GM21723 (cell line): ENCODE results near the gene DUXA.
"Not testable (repeated sequence)": the region's sequence is repeated elsewhere in the genome, so short reads cannot be mapped to it uniquely, and the experiment has no call there.

Experiments used
- ATAC-seq: cut with Tn5 transposase; IDR thresholded peaks from one replicate; pipeline ENCODE4 v1.9.1; 2021; ENCODE audit warnings: mild to moderate bottlenecking, moderate library complexity; ENCODE audit not compliant: unreplicated experiment

Gene DUXA

DNA sequence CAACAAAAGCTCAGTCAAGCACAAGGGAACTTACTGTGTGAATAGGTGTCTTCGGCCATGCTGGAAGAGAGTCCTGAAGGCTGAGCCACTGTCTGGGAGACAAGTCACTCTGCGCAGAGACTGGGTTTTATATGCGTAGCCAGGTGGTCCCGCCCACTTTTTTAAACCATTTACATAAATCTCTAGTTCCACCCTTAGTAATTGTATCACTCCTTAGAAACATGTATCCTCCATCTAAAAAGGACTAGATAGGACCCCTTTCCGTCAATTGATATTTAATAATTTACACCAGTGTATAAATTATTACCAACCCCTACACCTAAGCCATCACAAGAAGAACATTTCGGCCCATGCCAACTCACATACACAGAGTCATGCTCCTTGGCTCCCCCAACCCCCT lies at the start of gene DUXA:
Gene DUXA, minus strand, starts transcription at position 101 of the 400 bp plus-strand sequence. Its CDS starts 42 bp downstream, at position 59.
- no peak for ATAC-seq

DNA sequence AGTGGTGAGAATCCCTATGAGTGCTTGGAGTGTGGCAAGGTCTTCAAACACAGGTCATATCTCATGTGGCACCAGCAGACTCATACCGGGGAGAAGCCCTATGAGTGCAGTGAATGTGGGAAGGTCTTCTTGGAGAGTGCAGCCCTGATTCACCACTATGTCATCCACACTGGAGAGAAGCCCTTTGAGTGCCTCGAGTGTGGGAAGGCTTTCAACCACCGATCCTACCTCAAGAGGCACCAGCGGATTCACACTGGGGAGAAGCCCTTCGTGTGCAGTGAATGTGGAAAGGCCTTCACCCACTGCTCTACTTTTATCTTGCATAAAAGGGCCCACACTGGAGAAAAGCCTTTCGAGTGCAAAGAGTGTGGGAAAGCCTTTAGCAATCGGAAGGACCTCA lies 44.8 kb upstream of the DUXA start:
- ATAC-seq: no peak

DNA sequence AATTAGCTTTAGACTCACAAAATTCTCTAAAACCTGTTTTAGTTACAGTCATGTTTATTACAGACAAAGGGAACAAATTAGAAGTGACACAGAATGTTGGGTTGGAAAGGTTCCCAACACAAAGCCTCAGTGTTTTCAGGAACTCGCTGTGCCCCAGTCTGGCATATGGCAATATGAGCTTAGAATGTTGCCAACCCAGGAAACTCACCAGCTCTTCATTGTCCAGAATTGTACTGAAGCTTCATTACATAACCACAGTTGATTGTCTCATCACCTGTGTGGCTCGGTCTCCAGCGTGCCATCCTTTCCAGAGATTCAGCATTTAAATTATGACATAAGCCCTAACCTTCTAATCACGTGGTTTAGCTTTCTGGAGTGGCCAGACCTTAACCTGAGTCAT lies 43.1 kb upstream of the DUXA start:
- ATAC-seq: no peak

GRCh38 chr19:57202160-57202559 lies 34.9 kb upstream of the DUXA start:
- ATAC-seq: no peak

DNA sequence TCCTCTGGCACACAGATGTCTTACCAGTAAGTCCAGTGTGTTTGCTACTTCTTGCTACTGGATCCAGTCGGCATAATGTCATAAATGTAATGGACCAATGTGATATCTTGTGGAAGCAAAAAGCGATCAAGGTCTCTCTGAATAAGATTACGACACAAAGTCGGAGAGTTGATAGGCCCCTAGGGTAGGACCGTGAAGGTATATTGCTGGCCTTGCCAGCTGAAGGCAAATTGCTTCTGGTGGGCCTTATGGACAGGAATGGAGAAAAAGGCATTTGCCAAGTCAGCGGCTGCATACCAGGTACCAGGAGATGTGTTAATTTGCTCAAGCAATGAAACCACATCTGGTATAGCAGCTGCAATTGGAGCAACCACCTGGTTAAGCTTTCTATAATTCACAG lies 30.6 kb upstream of the DUXA start:
- not testable (repeated sequence) for ATAC-seq

DNA sequence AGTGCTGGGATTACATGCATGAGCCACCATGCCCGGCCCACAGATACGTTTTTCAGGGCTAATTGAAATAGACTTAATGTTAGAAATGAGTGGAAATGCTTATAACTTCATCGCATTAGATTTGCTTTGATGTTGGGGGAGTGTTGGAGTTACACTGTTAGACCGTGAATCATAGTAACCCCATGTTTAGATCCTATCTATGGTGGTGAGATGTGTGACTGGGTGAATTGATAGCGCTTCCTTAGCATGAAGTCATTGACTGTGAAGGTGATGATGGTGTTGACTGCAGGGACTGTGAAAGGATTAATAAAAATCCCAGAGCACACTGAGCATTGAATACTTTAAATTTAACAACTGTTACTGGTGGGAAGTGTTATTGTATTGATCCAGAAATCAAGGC lies 25.7 kb upstream of the DUXA start:
- ATAC-seq: no peak

GRCh38 chr19:57192077-57192420 lies 24.8 kb upstream of the DUXA start:
- ATAC-seq: no peak

DNA sequence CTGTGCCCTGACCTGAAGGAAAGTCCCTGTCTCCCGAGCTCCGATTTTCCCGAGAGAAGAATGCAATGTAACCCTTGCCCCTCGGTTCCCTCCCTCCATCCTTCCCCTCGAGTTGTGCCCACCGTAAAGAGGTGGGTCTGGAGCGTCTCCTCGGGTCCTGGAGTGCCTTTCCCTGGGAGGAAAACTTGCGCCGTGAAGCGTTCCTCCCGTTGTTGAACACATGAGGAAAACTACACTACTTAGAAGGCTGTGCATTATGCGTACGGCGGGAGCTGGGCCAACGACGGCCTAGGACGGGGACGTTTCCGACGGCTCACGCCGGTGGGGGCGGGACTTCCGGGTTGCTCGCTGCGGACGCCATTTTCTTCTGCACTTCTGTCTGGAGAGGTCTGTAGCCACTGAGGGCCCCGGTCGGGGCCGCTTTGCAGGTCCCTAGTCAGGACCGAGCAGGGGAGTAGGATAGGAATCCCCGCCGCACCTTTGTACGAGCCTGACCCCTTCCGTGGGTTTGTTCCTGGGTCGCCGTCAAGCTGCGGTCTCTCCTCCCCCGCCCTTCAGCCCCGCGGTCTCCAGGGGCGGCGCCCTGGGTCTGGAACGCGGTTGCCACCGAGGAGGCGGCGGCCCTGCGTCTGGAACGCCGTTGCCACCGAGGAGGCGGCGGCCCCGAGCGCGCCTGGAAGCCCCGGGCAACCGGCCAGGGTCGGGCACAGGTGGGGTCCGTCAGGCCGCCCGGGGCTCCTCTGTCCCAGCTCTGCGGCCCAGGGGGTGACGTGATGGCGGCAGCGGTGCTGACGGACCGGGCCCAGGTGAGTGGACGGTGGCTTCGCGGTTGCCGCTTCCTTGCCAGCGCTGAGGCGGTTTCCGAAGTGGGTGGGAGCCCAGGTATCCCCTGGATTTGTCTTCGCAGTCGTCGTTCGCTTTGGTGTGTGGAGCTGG lies 24.1 kb upstream of the DUXA start, which contains the start of gene ZNF264:
Gene ZNF264, plus strand, starts transcription at position 360 of the 936 bp plus-strand sequence. Its CDS starts 414 bp downstream, at position 774.
- peak; percentile 92 for ATAC-seq

- no peak for ATAC-seq
These were observed 23.0 kb upstream of the DUXA start for GRCh38 chr19:57190301-57190700.

GRCh38 chr19:57171551-57172081 lies 4.3 kb upstream of the DUXA start:
- peak; percentile 57 for ATAC-seq

DNA sequence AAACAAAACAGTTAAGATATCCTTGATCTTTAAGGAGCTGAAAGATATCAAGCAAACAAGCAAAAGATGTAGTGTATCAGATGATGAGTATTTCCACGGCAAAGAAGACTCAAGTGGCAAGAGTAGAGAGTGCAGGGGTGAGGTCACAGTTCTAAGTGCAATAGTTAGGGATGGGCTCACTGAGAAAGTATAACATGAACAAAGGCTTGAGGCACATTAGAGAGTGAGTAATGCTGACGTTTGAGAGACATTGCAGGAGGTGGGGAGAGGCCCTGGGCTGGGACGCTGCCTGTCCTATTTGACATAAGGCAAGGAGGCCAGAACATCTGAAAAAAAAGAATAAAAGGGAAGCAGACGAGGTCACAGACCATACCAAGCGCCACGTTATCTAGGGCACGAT lies 1.4 kb downstream of the DUXA start:
- no peak for ATAC-seq

DNA sequence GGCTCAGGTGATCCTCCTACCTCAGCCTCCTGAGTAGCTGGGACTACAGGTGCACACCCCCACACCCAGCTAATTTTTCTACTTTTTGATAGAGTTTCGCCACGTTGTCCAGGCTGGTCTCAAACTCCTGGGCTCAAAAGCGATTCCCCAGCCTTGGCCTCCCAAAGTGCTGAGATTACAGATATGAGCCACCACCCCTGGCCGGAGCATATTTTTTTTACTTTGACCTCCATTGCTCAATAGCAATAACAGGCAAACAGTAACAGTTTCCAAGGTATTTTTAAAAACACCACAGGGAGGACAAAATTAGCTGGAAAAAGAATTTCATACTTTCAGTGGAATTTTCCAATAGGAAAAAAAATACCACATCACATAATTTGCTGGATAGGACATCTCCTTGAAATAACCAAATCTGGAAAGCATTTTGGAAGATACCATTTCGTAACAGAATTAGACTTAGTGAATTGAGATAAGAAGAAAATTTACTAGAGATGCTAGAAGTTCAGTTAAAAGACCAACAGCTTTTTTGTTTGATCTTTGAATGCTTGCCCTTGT lies 5.2 kb downstream of the DUXA start:
- ATAC-seq: no peak

DNA sequence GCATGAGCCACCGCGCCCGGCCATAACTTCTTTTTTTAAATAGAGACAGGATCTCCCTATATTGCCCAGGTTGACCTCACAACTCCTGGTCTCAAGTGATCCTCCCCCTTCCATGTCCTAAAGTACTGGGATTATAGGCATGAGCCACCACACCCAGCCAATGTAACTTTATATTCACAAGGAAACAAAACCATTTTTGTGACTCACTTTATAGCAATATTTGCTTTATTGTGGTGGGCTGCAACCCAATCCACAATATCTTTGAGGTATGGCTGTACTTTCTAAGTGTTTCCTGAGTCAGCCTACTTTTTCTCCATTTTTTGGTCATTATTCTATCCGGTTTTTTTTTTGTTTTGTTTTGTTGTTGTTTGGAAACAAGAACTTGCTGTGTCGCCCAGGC lies 14.4 kb downstream of the DUXA start:
- no peak for ATAC-seq

GRCh38 chr19:57141699-57142098 lies 25.6 kb downstream of the DUXA start:
- ATAC-seq: no peak

GRCh38 chr19:57135797-57136196 lies 31.5 kb downstream of the DUXA start:
- no peak for ATAC-seq

GRCh38 chr19:57127403-57127802 lies 39.9 kb downstream of the DUXA start:
- ATAC-seq: not testable (repeated sequence)

GRCh38 chr19:57123882-57124281 lies 43.4 kb downstream of the DUXA start:
- ATAC-seq: no peak

DNA sequence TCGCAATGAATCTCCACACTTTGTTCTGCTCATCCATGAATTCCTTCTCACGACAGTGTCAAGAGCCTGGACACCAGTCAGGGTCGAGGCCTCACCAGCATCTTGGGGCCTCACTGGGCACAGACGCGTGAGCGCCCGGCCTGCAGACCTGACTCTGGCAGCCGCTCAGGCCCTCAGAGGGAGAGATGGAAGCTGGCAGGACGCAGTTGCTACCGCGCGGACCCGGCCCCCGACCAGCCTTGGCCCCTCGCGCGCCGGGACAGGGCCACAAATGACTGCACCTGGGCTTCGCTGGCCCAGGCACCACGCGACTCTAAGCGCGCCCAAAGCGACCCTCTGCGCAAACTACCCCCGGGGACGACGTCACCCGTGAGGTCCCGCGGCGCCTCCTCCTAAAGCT lies 48.4 kb downstream of the DUXA start:
- no peak for ATAC-seq

DNA sequence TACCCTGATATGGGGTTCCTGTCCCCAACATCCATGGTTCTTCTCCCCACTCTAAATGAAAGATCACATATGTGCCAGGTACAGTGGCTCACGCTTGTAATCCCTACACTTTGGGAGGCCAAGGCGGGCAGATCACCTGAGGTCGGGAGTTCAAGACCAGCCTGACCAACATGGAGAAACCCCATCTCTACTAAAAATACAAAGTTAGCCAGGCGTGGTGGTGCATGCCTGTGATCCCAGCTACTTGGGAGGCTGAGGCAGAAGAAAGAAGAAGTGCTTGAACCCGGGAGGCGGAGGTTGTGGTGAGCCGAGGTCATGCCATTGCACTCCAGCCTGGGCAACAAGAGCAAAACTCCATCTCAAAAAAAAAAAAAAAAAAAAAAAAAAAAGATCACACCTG lies 53.8 kb downstream of the DUXA start:
- not testable (repeated sequence) for ATAC-seq

DNA sequence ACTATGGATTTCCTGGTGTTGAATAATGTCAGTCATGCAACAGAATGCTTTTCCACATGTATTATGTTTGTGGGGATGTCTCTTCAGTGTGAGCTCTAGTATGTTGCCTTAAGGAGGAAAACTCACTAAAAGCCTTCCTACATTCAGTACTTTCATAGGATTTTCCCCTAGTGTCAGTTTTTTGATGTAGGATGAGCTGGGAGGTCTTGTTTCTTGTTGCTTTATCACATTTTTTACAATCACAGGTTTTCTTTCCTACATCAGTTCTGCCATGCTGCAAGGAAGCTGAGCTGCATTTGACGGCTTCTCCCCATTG lies 56.0 kb downstream of the DUXA start:
- no peak for ATAC-seq

- ATAC-seq: no peak
These were observed 56.5 kb downstream of the DUXA start for GRCh38 chr19:57110592-57111328.
